CD14-positive monocyte (primary cell): ENCODE data around the gene ZFP91. TPM values are rescaled to one million over a fixed set of nuclear protein-coding genes. Genes with fewer than 3 reads are reported as not detected.

Experiments
- DNase-seq, 3 donors: peaks; one replicate each; pipeline ENCODE4 v3.0.0-alpha.2; 2011 to 2022
- H2AFZ ChIP-seq: 2 replicates; pipeline ENCODE4 v1.6.0; 2012; ENCODE audit warnings: mild to moderate bottlenecking, low read depth, low read length, inconsistent platforms; ENCODE audit not compliant: insufficient read depth, poor library complexity, severe bottlenecking
- H3K27ac ChIP-seq, 2 donors: 1 replicate in 1 of 2; 2 replicates in 1 of 2; pipeline ENCODE4 v1.5.1; 2012 to 2013; ENCODE audit warnings: low read length in 2 of 2, control low read depth in 1 of 2, inconsistent platforms in 1 of 2, low read depth in 1 of 2, mild to moderate bottlenecking in 1 of 2
- H3K27me3 ChIP-seq, 2 donors: one replicate each; pipeline versions ENCODE4 v1.6.0 to v1.6.1; 2011 to 2013; ENCODE audit warnings: low read length in 2 of 2; ENCODE audit not compliant: control insufficient read depth in 2 of 2, insufficient read depth in 2 of 2
- H3K36me3 ChIP-seq, 2 donors: replicated peaks in 1 of 2; 1 replicate in 1 of 2; 2 replicates in 1 of 2; pipeline versions ENCODE4 v1.5.1 to v1.6.1; 2012 to 2013; ENCODE audit warnings: low read length in 2 of 2, control low read depth in 1 of 2, inconsistent platforms in 1 of 2, mild to moderate bottlenecking in 1 of 2; ENCODE audit not compliant: insufficient read depth in 2 of 2, control insufficient read depth in 1 of 2
- H3K4me1 ChIP-seq, 2 donors: 1 replicate in 1 of 2; 2 replicates in 1 of 2; pipeline versions ENCODE4 v1.5.1 to v1.6.1; 2012 to 2013; ENCODE audit warnings: low read length in 2 of 2, control low read depth in 1 of 2, inconsistent platforms in 1 of 2, mild to moderate bottlenecking in 1 of 2, moderate library complexity in 1 of 2; ENCODE audit not compliant: insufficient read depth in 2 of 2, control insufficient read depth in 1 of 2
- H3K4me2 ChIP-seq: replicated peaks from 2 replicates; pipeline ENCODE3; 2012; ENCODE audit warnings: low read length, moderate library complexity, mild to moderate bottlenecking; ENCODE audit not compliant: poor library complexity, severe bottlenecking; ENCODE audit errors: extremely low read depth
- H3K4me3 ChIP-seq, 3 experiments: fragments of 200-600 bp in 1 of 3; sonication (generic) in 1 of 3; replicated peaks in 1 of 3; 1 replicate in 2 of 3; 2 replicates in 1 of 3; pipeline ENCODE4 v1.5.1; 2011 to 2013; ENCODE audit warnings: low read length in 3 of 3, mild to moderate bottlenecking in 3 of 3, control low read depth in 2 of 3, low read depth in 2 of 3, inconsistent platforms in 1 of 3, moderate library complexity in 1 of 3
- H3K79me2 ChIP-seq: 2 replicates; pipeline ENCODE4 v1.6.0; 2012; ENCODE audit warnings: mild to moderate bottlenecking, control low read depth, inconsistent platforms, low read length, moderate library complexity; ENCODE audit not compliant: insufficient read depth
- H3K9ac ChIP-seq: 2 replicates; pipeline ENCODE4 v1.6.0; 2017; ENCODE audit warnings: low read length, mild to moderate bottlenecking; ENCODE audit not compliant: insufficient read depth, poor library complexity, severe bottlenecking
- H3K9me3 ChIP-seq, 2 donors: replicated peaks in 1 of 2; 1 replicate in 1 of 2; 2 replicates in 1 of 2; pipeline versions ENCODE4 v1.5.1 to v1.6.1; 2012 to 2013; ENCODE audit warnings: low read length in 2 of 2, control low read depth in 1 of 2; ENCODE audit not compliant: control insufficient read depth in 1 of 2, insufficient read depth in 1 of 2
- H4K20me1 ChIP-seq: 2 replicates; pipeline ENCODE4 v1.6.0; 2012; ENCODE audit warnings: mild to moderate bottlenecking, low read length, control low read depth, moderate library complexity; ENCODE audit not compliant: insufficient read depth
- H3K27ac Mint-ChIP-seq, 7 donors: one replicate each; pipeline ENCODE4 v1.8.0; 2020; ENCODE audit warnings: mild to moderate bottlenecking in 7 of 7, mixed read lengths in 7 of 7, moderate library complexity in 6 of 7, inconsistent platforms in 2 of 7
- H3K27me3 Mint-ChIP-seq, 3 donors: one replicate each; pipeline ENCODE4 v1.8.0; 2021 to 2022; ENCODE audit warnings: low read depth in 3 of 3, mild to moderate bottlenecking in 3 of 3, mixed read lengths in 3 of 3, moderate library complexity in 3 of 3, inconsistent platforms in 1 of 3
- H3K36me3 Mint-ChIP-seq, 2 donors: one replicate each; pipeline ENCODE4 v1.8.0; 2020; ENCODE audit warnings: mixed read lengths in 2 of 2, inconsistent platforms in 1 of 2, mild to moderate bottlenecking in 1 of 2
- H3K4me1 Mint-ChIP-seq: one replicate; pipeline ENCODE4 v1.8.0; 2020; ENCODE audit warnings: mild to moderate bottlenecking, mixed read lengths
- H3K4me3 Mint-ChIP-seq, 2 donors: one replicate each; pipeline ENCODE4 v1.8.0; 2020; ENCODE audit warnings: mild to moderate bottlenecking in 2 of 2, mixed read lengths in 2 of 2, moderate library complexity in 1 of 2
- H3K9me3 Mint-ChIP-seq, 7 donors: one replicate each; pipeline ENCODE4 v1.8.0; 2020 to 2022; ENCODE audit warnings: mixed read lengths in 7 of 7, mild to moderate bottlenecking in 6 of 7, moderate library complexity in 6 of 7, inconsistent platforms in 2 of 7
- WGBS: methylation state at CpG from one replicate; pipeline ENCODE4 v1.1.5; 2013; ENCODE audit warnings: missing lambda C conversion rate; ENCODE audit not compliant: insufficient coverage; 5-methylcytosine and 5-hydroxymethylcytosine counted together
- intact Hi-C, 2 donors: fragments of 100-400 bp; cut with micrococcal nuclease; formaldehyde crosslinking; loops; one replicate each; pipeline versions ENCODE4 v1.15.0 to v1.15.1; 2023
- polyA plus RNA-seq, 3 donors: library from polyadenylated mRNA; depleted of rRNA in 1 of 3; unstranded in 2 of 3; stranded (reverse) in 1 of 3; fragments of 300-500 nt in 2 of 3; fragments of >200 nt in 1 of 3; fragmentation: Illumina TruSeq in 2 of 3; gene quantifications; 1 replicate in 2 of 3; 2 replicates in 1 of 3; pipeline ENCODE4 v1.2.3, GENCODE V29; 2012 to 2021
- TF ChIP-seq, protein P1 (sequence below): fragments of 200-600 bp; IDR thresholded peaks from one replicate; pipeline ENCODE4 v1.8.0; 2022; ENCODE audit warnings: antibody characterized with exemption, mild to moderate bottlenecking

ZFP91 gene
- polyA plus RNA-seq, 3 donors: 8.0 to 15.8 (median 8.3) TPM

DNA sequence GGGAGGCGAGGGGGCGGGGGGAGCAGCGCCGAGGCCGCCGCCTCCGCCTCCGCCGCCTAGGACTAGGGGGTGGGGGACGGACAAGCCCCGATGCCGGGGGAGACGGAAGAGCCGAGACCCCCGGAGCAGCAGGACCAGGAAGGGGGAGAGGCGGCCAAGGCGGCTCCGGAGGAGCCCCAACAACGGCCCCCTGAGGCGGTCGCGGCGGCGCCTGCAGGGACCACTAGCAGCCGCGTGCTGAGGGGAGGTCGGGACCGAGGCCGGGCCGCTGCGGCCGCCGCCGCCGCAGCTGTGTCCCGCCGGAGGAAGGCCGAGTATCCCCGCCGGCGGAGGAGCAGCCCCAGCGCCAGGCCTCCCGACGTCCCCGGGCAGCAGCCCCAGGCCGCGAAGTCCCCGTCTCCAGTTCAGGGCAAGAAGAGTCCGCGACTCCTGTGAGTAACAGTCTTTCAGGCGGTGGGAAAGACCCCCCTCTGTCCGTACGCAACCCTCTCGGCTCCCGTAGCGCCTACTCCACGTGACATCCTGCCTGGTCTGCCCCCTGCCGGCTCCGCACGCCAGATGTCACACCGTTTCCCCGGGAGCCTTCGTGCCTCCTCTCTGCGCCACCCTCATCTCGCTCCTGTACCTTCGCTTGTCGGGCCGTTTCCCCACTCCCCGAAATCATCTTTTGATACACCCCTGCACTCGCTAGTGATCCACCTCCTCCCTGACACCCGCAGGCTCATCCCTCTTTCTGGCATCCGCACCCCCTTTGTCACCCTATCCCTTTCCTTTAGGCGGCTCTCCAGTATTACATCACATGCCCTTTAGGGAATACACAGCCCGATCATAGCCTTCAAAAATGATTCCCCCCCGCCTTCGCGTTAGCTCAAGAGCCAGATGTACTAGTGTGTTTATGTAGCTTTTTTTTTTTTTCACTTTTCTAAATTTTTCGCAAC lies 598 bp downstream of the ZFP91 start:
- TF ChIP-seq, protein P1, sequence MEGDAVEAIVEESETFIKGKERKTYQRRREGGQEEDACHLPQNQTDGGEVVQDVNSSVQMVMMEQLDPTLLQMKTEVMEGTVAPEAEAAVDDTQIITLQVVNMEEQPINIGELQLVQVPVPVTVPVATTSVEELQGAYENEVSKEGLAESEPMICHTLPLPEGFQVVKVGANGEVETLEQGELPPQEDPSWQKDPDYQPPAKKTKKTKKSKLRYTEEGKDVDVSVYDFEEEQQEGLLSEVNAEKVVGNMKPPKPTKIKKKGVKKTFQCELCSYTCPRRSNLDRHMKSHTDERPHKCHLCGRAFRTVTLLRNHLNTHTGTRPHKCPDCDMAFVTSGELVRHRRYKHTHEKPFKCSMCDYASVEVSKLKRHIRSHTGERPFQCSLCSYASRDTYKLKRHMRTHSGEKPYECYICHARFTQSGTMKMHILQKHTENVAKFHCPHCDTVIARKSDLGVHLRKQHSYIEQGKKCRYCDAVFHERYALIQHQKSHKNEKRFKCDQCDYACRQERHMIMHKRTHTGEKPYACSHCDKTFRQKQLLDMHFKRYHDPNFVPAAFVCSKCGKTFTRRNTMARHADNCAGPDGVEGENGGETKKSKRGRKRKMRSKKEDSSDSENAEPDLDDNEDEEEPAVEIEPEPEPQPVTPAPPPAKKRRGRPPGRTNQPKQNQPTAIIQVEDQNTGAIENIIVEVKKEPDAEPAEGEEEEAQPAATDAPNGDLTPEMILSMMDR: peak; percentile 90
- H3K9ac ChIP-seq: peak overlapping the region; percentile 98
- WGBS: 0% methylated on average over 63 of the region's 78 CpGs
- peak overlapping the region; percentile 97 to 100 for H3K27ac ChIP-seq
- peak overlapping the region; percentile 98 to 100 for H3K4me3 Mint-ChIP-seq
- peaks cover 54 to 68% of the 10 kb centered on the region in 2 donors for H3K4me1 ChIP-seq
- peaks cover 74% of the 10 kb centered on the region for H3K79me2 ChIP-seq
- peaks cover 51% of the 10 kb centered on the region for H4K20me1 ChIP-seq
- H3K4me1 Mint-ChIP-seq: peaks cover 62% of the 10 kb centered on the region
- H3K27ac Mint-ChIP-seq: peak overlapping the region; percentile 100
- peaks cover 2 to 4% of the 10 kb centered on the region in 2 donors for H3K36me3 Mint-ChIP-seq
- H2AFZ ChIP-seq: peak overlapping the region; percentile 66
- H3K27me3 ChIP-seq: no peaks in the 10 kb centered on the region
- peaks cover 0 to 2% (median 0%) of the 10 kb centered on the region in 3 donors for H3K27me3 Mint-ChIP-seq
- intact Hi-C loops: loop anchor here in 1 of 2 donors (5.0 to 10.0 kb wide), 5 partner anchors 565 to 1038 kb away; partner anchors contain the start of genes FAM111A, MPEG1, OSBP and ZDHHC5
- peak; percentile 87 to 98 (median 91) for DNase-seq
- H3K9me3 ChIP-seq: no peaks in the 10 kb centered on the region
- H3K4me3 ChIP-seq: peak overlapping the region; percentile 68 to 89 (median 75)
- peaks cover 0 to 2% (median 0%) of the 10 kb centered on the region in 7 donors for H3K9me3 Mint-ChIP-seq
- peaks cover 0 to under 1% of the 10 kb centered on the region in 2 donors for H3K36me3 ChIP-seq
- peak overlapping the region; percentile 80 for H3K4me2 ChIP-seq

DNA sequence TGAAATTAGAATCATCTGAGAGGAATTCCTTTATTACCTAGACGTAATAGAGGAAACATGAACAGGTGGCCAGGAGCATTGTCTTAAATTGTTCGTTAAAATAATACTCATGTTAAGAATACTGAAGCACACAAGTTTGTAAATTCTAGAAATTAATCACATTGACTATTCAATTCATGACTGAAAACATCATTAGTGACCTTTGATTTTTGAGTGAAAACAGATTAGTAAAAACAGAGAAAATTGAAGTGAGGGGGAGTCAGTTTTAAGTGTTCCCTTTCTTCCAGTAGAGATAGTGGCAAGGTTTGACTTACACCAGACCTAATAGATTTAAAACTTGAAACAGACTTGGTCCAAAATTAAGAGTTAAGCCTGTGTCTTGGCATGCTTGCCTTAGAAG lies 1.4 kb downstream of the ZFP91 start:
- TF ChIP-seq, protein P1: no peak
- Histone ChIP-seq H3K79me2 (peaks cover 78% of the 10 kb centered on the region), H3K27me3 (no peaks in the 10 kb centered on the region), H3K9ac (peak overlapping the region; percentile 98), H3K36me3 (peaks cover 3 to 9% of the 10 kb centered on the region in 2 donors), H3K4me3 (peak overlapping the region; percentile 68 to 89 (median 75)), H4K20me1 (peaks cover 57% of the 10 kb centered on the region), H3K9me3 (no peaks in the 10 kb centered on the region), H2AFZ (no peak overlapping the region), H3K4me1 (peaks cover 46 to 60% of the 10 kb centered on the region in 2 donors), H3K4me2 (peak overlapping the region; percentile 80), H3K27ac (peak overlapping the region in 1 of 2 donors; percentile 97)
- Mint-ChIP-seq H3K9me3 (peaks cover 0 to 2% (median 0%) of the 10 kb centered on the region in 7 donors), H3K4me3 (peak overlapping the region; percentile 98 to 100), H3K27me3 (peaks cover 0 to 2% (median 0%) of the 10 kb centered on the region in 3 donors), H3K36me3 (peaks cover 2 to 9% of the 10 kb centered on the region in 2 donors), H3K27ac (peak overlapping the region in 6 of 7 donors; percentile 96 to 100 (median 98)), H3K4me1 (peaks cover 56% of the 10 kb centered on the region)
- WGBS: no CpG with 5 or more reads among the region's 2 CpGs
- intact Hi-C loops: no loop called here
- no peak for DNase-seq
